ENCODE data around the gene VIL1. TPM values are rescaled to one million over a fixed set of nuclear protein-coding genes. Genes with fewer than 3 reads are reported as not detected.

The VIL1 gene
- total and polyA plus RNA-seq, 2 of the 8 experiments (the other 6 are each of a cell fraction or from before 2014, with no cell fraction given): 6.2 to 7.0 TPM

DNA sequence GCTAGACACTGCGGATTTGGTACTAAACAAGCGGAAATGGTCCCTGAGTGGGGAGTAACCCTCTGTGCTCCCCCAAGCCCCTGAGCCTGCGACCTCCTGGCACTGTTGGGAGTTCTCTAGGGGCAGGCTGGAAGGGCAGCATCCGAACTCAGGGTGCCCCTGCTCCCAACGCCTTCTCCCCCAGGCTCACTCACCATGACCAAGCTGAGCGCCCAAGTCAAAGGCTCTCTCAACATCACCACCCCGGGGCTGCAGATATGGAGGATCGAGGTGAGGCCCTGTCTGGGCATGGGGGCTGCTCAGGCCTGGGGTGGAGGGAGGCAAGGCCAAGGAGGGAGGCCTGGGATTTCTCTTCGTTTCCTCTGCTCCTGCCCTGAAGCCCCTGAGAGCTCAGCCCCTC is 4.7 kb downstream of the VIL1 start:
- Histone ChIP-seq H3K27ac (ENCODE audit: low read depth, low read length) (no peak overlapping the region), H2BK20ac (ENCODE audit: low read length) (no peak overlapping the region), H3K18ac (ENCODE audit: extremely low read depth, low read length) (no peak overlapping the region), H4K20me1 (replicated peaks in 1 of 2; ENCODE audit: control insufficient read depth in 1 of 2, insufficient read depth in 2 of 2, low read length in 2 of 2) (no peaks in the 10 kb centered on the region), H3K23ac (ENCODE audit: insufficient read length) (no peak overlapping the region), H3K4ac (replicated peaks; ENCODE audit: insufficient read length, low read depth, low read length) (no peak overlapping the region), H3K36me3 (ENCODE audit: control insufficient read depth in 2 of 4, insufficient read depth in 4 of 4, low read length in 3 of 4) (no peaks in the 10 kb centered on the region), H3K79me2 (ENCODE audit: control insufficient read depth in 1 of 2, insufficient read depth in 2 of 2, low read length in 2 of 2) (no peaks in the 10 kb centered on the region), H3K79me1 (ENCODE audit: low read depth, low read length) (no peaks in the 10 kb centered on the region; the same call in 1 of the 2 replicates), H3K14ac (ENCODE audit: insufficient read length) (no peak overlapping the region), H3K27me3 (replicated peaks in 1 of 4; ENCODE audit: control insufficient read depth in 3 of 4, extremely low read depth in 1 of 4, insufficient read depth in 3 of 4, low read length in 3 of 4) (no peaks in the 10 kb centered on the region), H3K4me2 (ENCODE audit: insufficient read depth in 1 of 2, low read depth in 2 of 2, low read length in 2 of 2) (no peak overlapping the region), H4K5ac (ENCODE audit: insufficient read length, low read depth, low read length) (no peak overlapping the region), H3K23me2 (ENCODE audit: low read depth, low read length) (no peaks in the 10 kb centered on the region), H3K9me3 (ENCODE audit: insufficient read depth in 2 of 2, low read depth in 1 of 2, low read length in 1 of 2) (no peaks in the 10 kb centered on the region), H3K9ac (replicated peaks in 1 of 4; ENCODE audit: extremely low read depth in 1 of 4, low read depth in 3 of 4, low read length in 3 of 4) (no peak overlapping the region), H4K91ac (replicated peaks; ENCODE audit: insufficient read length, low read length) (no peak overlapping the region), H2BK15ac (ENCODE audit: low read length) (no peak overlapping the region), H2BK5ac (ENCODE audit: low read depth, low read length) (no peak overlapping the region), H2BK120ac (replicated peaks; ENCODE audit: low read depth, low read length) (no peak overlapping the region), H2AK5ac (ENCODE audit: low read depth, low read length) (no peak overlapping the region), H3K4me1 (replicated peaks in 1 of 4; ENCODE audit: control insufficient read depth in 3 of 4, insufficient read depth in 4 of 4, low read length in 3 of 4) (peaks cover 0 to 13% (median 2%) of the 10 kb centered on the region in 4 experiments; a peak in 2 of 7 replicates), H3K4me3 (ENCODE audit: extremely low read depth in 1 of 4, insufficient read depth in 2 of 4, low read depth in 3 of 4, low read length in 4 of 4) (no peak overlapping the region), H3K56ac (replicated peaks; ENCODE audit: insufficient read length, low read depth, low read length) (no peak overlapping the region), H2BK12ac (ENCODE audit: low read depth, low read length) (no peak overlapping the region), H4K8ac (ENCODE audit: extremely low read depth, insufficient read depth, low read length) (no peak overlapping the region), H2AFZ (ENCODE audit: low read length) (no peak overlapping the region)
- DNase-seq (ENCODE audit: low read depth in 1 of 2, low spot score in 2 of 2) (no peak), FAIRE-seq (no peak)
- POLR2A ChIA-PET (ENCODE audit: partially characterized antibody): interaction anchor here (1.6 kb wide), 1 partner anchor 17 kb away, joined by 5 read pairs; no protein-coding TSS in a partner anchor
- WGBS, 2 experiments (ENCODE audit: extremely low coverage in 1 of 2, insufficient coverage in 1 of 2, insufficient read length in 1 of 2, insufficient replicate concordance in 2 of 2, low coverage in 1 of 2, low lambda C conversion rate in 2 of 2, missing lambda C conversion rate in 1 of 2): 91% methylated on average over 8 of the region's 9 CpGs; no CpG with 5 or more reads in 1 of the 2 experiments
- CTCF ChIA-PET (ENCODE audit: partially characterized antibody): interaction anchor here (0.9 kb wide), 1 partner anchor 21 kb away, joined by 3 read pairs; no protein-coding TSS in a partner anchor
- TF ChIP-seq, protein P1, sequence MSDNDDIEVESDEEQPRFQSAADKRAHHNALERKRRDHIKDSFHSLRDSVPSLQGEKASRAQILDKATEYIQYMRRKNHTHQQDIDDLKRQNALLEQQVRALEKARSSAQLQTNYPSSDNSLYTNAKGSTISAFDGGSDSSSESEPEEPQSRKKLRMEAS (IDR thresholded peaks at IDR 0.05): no peak
- TF ChIP-seq RXRA (IDR thresholded peaks at IDR 0.05; ENCODE audit: insufficient read depth, low read depth, low read length) (no peak), E2F6 (IDR thresholded peaks at IDR 0.05) (no peak), KDM4A (IDR thresholded peaks at IDR 0.05; ENCODE audit: low read depth, low read length, severe bottlenecking) (no peak), BRCA1 (IDR thresholded peaks at IDR 0.05; ENCODE audit: low read depth, low read length) (no peak), EZH2 (IDR thresholded peaks at IDR 0.05; ENCODE audit: low read depth, low read length, severe bottlenecking) (no peak), RNF2 (IDR thresholded peaks at IDR 0.05; ENCODE audit: borderline replicate concordance, low read depth, low read length, missing control alignments, poor library complexity, severe bottlenecking) (no peak), CHD1 (IDR thresholded peaks at IDR 0.05; ENCODE audit: low read depth, low read length) (no peak), BCL11A (IDR thresholded peaks at IDR 0.05; ENCODE audit: low read depth in 2 of 2, low read length in 2 of 2) (no peak)
- TF ChIP-seq, protein P2, sequence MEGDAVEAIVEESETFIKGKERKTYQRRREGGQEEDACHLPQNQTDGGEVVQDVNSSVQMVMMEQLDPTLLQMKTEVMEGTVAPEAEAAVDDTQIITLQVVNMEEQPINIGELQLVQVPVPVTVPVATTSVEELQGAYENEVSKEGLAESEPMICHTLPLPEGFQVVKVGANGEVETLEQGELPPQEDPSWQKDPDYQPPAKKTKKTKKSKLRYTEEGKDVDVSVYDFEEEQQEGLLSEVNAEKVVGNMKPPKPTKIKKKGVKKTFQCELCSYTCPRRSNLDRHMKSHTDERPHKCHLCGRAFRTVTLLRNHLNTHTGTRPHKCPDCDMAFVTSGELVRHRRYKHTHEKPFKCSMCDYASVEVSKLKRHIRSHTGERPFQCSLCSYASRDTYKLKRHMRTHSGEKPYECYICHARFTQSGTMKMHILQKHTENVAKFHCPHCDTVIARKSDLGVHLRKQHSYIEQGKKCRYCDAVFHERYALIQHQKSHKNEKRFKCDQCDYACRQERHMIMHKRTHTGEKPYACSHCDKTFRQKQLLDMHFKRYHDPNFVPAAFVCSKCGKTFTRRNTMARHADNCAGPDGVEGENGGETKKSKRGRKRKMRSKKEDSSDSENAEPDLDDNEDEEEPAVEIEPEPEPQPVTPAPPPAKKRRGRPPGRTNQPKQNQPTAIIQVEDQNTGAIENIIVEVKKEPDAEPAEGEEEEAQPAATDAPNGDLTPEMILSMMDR (IDR thresholded peaks at IDR 0.05; ENCODE audit: control extremely low read depth in 1 of 3, insufficient read depth in 1 of 3, low read depth in 1 of 3, low read length in 3 of 3): no peak
